KG1 (cell line): Measurements from ENCODE around the gene TRIM65.
"Not testable (repeated sequence)": the region's sequence is repeated elsewhere in the genome, so short reads cannot be mapped to it uniquely, and the experiment has no call there.

ENCODE experiments used
- DNase-seq: peaks from one replicate; lab custom pipeline; 2025; lab: John Stamatoyannopoulos, UW

The TRIM65 gene

GRCh38 chr17:75875182-75875939 lies 21.4 kb downstream of the TRIM65 start:
- no peak for DNase-seq

- DNase-seq, result no peak
Observed at GRCh38 chr17:75874323-75875181, 22.2 kb downstream of the TRIM65 start.

GRCh38 chr17:75873587-75874322 lies 23.0 kb downstream of the TRIM65 start:
- no peak for DNase-seq

GRCh38 chr17:75872434-75873351 lies 24.1 kb downstream of the TRIM65 start:
- DNase-seq, result no peak

- not testable (repeated sequence) for DNase-seq
Observed at GRCh38 chr17:75870228-75870627, 26.5 kb downstream of the TRIM65 start.

GRCh38 chr17:75869282-75870141 lies 27.2 kb downstream of the TRIM65 start:
- DNase-seq, result no peak

GRCh38 chr17:75868730-75869281 lies 27.9 kb downstream of the TRIM65 start:
- DNase-seq, result not testable (repeated sequence)

GRCh38 chr17:75865404-75866188 lies 31.2 kb downstream of the TRIM65 start:
- DNase-seq, result not testable (repeated sequence)

- DNase-seq, result not testable (repeated sequence)
Observed at GRCh38 chr17:75864887-75865286, 31.9 kb downstream of the TRIM65 start.

- no peak for DNase-seq
Observed at GRCh38 chr17:75864448-75864871, 32.3 kb downstream of the TRIM65 start.

- no peak for DNase-seq
Observed at GRCh38 chr17:75861927-75862317, 34.8 kb downstream of the TRIM65 start.

- DNase-seq, result not testable (repeated sequence)
Observed at GRCh38 chr17:75859358-75859757, 37.4 kb downstream of the TRIM65 start.

GRCh38 chr17:75856062-75856756 lies 40.5 kb downstream of the TRIM65 start:
- DNase-seq, result peak; percentile 18

GRCh38 chr17:75855310-75856061 lies 41.3 kb downstream of the TRIM65 start, which contains the start of gene WBP2:
Gene WBP2, minus strand, starts transcription at chr17:75855335. Its CDS starts 38 bp downstream, at chr17:75855297.
- peak; percentile 98 for DNase-seq

- no peak for DNase-seq
Observed at GRCh38 chr17:75854881-75855309, 41.9 kb downstream of the TRIM65 start.

- no peak for DNase-seq
Observed at GRCh38 chr17:75854101-75854748, 42.5 kb downstream of the TRIM65 start.

- no peak for DNase-seq
Observed at GRCh38 chr17:75853433-75853832, 43.3 kb downstream of the TRIM65 start.
